Subcutaneous adipose tissue (tissue), 4 donors: ENCODE results near the gene ACAP1. TPM values are rescaled to one million over a fixed set of nuclear protein-coding genes. Genes with fewer than 3 reads are reported as not detected.

ENCODE experiments used
- CTCF ChIP-seq: fragments of 450-650 bp; IDR thresholded peaks from one replicate; pipeline ENCODE4 v1.5.1; 2016; ENCODE audit warnings: low read depth, mild to moderate bottlenecking, control low read depth, antibody characterized with exemption, moderate library complexity
- total RNA-seq, 4 donors: library from RNA; depleted of rRNA; stranded (reverse); fragments of >200 nt; gene quantifications; one replicate each; pipeline ENCODE4 v1.1.0, GENCODE V29; 2016

Gene ACAP1
- total RNA-seq, 4 donors from 2014 or later, result 1.8 to 8.4 (median 4.0) TPM

- TF ChIP-seq CTCF, result no peak
These were observed 28.4 kb upstream of the ACAP1 start for GRCh38 chr17:7307686-7308624.

- no peak for TF ChIP-seq CTCF
These were observed 27.5 kb upstream of the ACAP1 start for GRCh38 chr17:7308625-7309433.

GRCh38 chr17:7309628-7310027 is 26.7 kb upstream of the ACAP1 start:
- TF ChIP-seq CTCF, result no peak

GRCh38 chr17:7311110-7311705 is 25.1 kb upstream of the ACAP1 start:
- no peak for TF ChIP-seq CTCF

- no peak for TF ChIP-seq CTCF
These were observed 23.8 kb upstream of the ACAP1 start for GRCh38 chr17:7312432-7313087.

- no peak for TF ChIP-seq CTCF
These were observed 23.0 kb upstream of the ACAP1 start for GRCh38 chr17:7313088-7313889.
